ENCODE results near the gene ZNF521. TPM values are rescaled to one million over a fixed set of nuclear protein-coding genes. Genes with fewer than 3 reads are reported as not detected.

ZNF521 gene
- total and polyA plus RNA-seq, 2 donors (not counting 3 experiments of a cell fraction or from before 2014, with no cell fraction given): 111 to 168 TPM

GRCh38 chr18:25229920-25230319, 122.0 kb downstream of the ZNF521 start:
- no peak for DNase-seq (ENCODE audit: low read depth, low spot score)
- Histone ChIP-seq H3K9me1 (replicated peaks; ENCODE audit: control insufficient read depth, extremely low read depth, insufficient read depth, low read length) (no peaks in the 10 kb centered on the region), H3K27ac (ENCODE audit: insufficient read depth, low read depth, low read length) (peak overlapping the region; percentile 90), H3K9me3 (replicated peaks; ENCODE audit: control insufficient read depth, insufficient read depth, low read length) (no peaks in the 10 kb centered on the region), H3K36me3 (ENCODE audit: control insufficient read depth in 2 of 2, extremely low read depth in 1 of 2, insufficient read depth in 2 of 2, low read length in 2 of 2) (peaks cover 21% of the 10 kb centered on the region in 2 experiments), H3K4me3 (replicated peaks in 1 of 3; ENCODE audit: insufficient read depth in 1 of 3, low read depth in 1 of 3, low read length in 3 of 3) (no peak overlapping the region), H3K27me3 (ENCODE audit: control insufficient read depth in 2 of 2, insufficient read depth in 2 of 2, low read length in 2 of 2) (no peaks in the 10 kb centered on the region), H3K4me2 (ENCODE audit: insufficient read depth, low read length) (peak overlapping the region; percentile 99), H3K9ac (replicated peaks; ENCODE audit: extremely low read depth, insufficient read depth, low read length) (peak overlapping the region; percentile 96), H3K79me2 (ENCODE audit: control insufficient read depth, insufficient read depth, low read length) (peaks cover 39% of the 10 kb centered on the region), H2AFZ (ENCODE audit: low read depth, low read length) (no peak overlapping the region), H3K4me1 (ENCODE audit: control insufficient read depth, extremely low read depth, insufficient read depth, low read length) (peaks cover 67% of the 10 kb centered on the region), H4K20me1 (replicated peaks; ENCODE audit: control insufficient read depth, extremely low read depth, insufficient read depth, low read length) (no peaks in the 10 kb centered on the region)
- intact Hi-C loops (cut with micrococcal nuclease): loop anchor here (1.0 to 5.0 kb wide), 10 partner anchors 59 to 603 kb away; partner anchors contain the start of gene ZNF521
- ChIA-PET POLR2A (interaction anchor here (0.7 to 2.3 kb wide), 9 partner anchors 9 to 132 kb away, joined by 3 to 8 read pairs (median 3); no protein-coding TSS in a partner anchor), CTCF (interaction anchor here (1.3 to 3.3 kb wide), 6 partner anchors 10 to 601 kb away, joined by 3 to 18 read pairs (median 5); partner anchors contain the start of gene ZNF521)
- dilution Hi-C loops (cut with MboI; ENCODE audit: extremely low pct_ligation_motif_present, low sequenced_read_pairs): no loop called here
- BruUV-seq (replicated peaks): no TSS peak
- FAIRE-seq: no peak
- TF ChIP-seq MYC (IDR thresholded peaks at IDR 0.05; ENCODE audit: low read depth, low read length): no peak
- no peak for TF ChIP-seq MAX (IDR thresholded peaks at IDR 0.05; ENCODE audit: insufficient read depth, insufficient read length)
- TF ChIP-seq GATA2 (IDR thresholded peaks at IDR 0.05; ENCODE audit: insufficient read depth, insufficient read length, low read depth, low read length): no peak
- TF ChIP-seq CTCF (IDR thresholded peaks at IDR 0.05; ENCODE audit: extremely low read depth in 1 of 2, insufficient read depth in 1 of 2, low read depth in 1 of 2, low read length in 2 of 2): no peak
- TF ChIP-seq POLR2AphosphoS5 (IDR thresholded peaks at IDR 0.05; ENCODE audit: insufficient read depth, low read depth, low read length): no peak
- no peak for TF ChIP-seq POLR2A (IDR thresholded peaks at IDR 0.05; ENCODE audit: low read depth, low read length)
- TF ChIP-seq EZH2 (IDR thresholded peaks at IDR 0.05; ENCODE audit: borderline replicate concordance, low read depth, low read length, severe bottlenecking): no peak
- TF ChIP-seq JUN (IDR thresholded peaks at IDR 0.05; ENCODE audit: borderline replicate concordance, insufficient read depth, insufficient read length, low read depth): no peak
- no peak for TF ChIP-seq FOS (IDR thresholded peaks at IDR 0.05; ENCODE audit: borderline replicate concordance, insufficient read depth, low read length)

All from endothelial cell of umbilical vein (primary cell).